T-cell (primary cell): ENCODE measurements around the gene NR2F1-AS1. TPM values are rescaled to one million over a fixed set of nuclear protein-coding genes. Genes with fewer than 3 reads are reported as not detected.
A peak's percentile ranks its signal among the peaks of the same experiment; 100 is the strongest.

Experiments
- ATAC-seq, 4 experiments: fragments of 200-7000 bp in 3 of 4; fragments of 150-1000 bp in 1 of 4; cut with Tn5 transposase; replicated peaks in 1 of 4; 1 replicate in 3 of 4; 2 replicates in 1 of 4; pipeline ENCODE4 v1.10.0; 2021; ENCODE audit warnings: moderate library complexity in 3 of 4, mild to moderate bottlenecking in 2 of 4, moderate number of reproducible peaks in 1 of 4
- CTCF ChIA-PET, 2 donors: fragments of 300-600 bp; sonication (Branson Sonifier 250); formaldehyde crosslinking; loops; one replicate each; lab custom pipeline; 2022; ENCODE audit warnings: antibody characterized with exemption in 2 of 2; lab: Charles Lee
- POLR2A ChIA-PET, 2 donors: fragments of 300-600 bp; sonication (Branson Sonifier 250); formaldehyde crosslinking; loops; one replicate each; lab custom pipeline; 2022; ENCODE audit warnings: antibody characterized with exemption in 2 of 2; lab: Charles Lee
- DNase-seq, 35 experiments: peaks; one replicate each; pipeline versions ENCODE4 v3.0.0 to v3.0.0-alpha.2; 2013 to 2023
- H3K27ac ChIP-seq: one replicate; pipeline ENCODE4 v1.5.1; 2013; ENCODE audit warnings: low read length
- H3K27me3 ChIP-seq, 2 experiments: replicated peaks in 1 of 2; 1 replicate in 1 of 2; 2 replicates in 1 of 2; pipeline versions ENCODE4 v1.6.1 to v1.7.0; 2013; ENCODE audit warnings: low read length in 1 of 2, mixed read lengths in 1 of 2; ENCODE audit not compliant: control insufficient read depth in 2 of 2, insufficient read depth in 2 of 2; ENCODE audit errors: extremely low read depth in 1 of 2
- H3K36me3 ChIP-seq, 2 donors: 1 replicate in 1 of 2; 2 replicates in 1 of 2; pipeline versions ENCODE4 v1.6.1 to v1.7.0; 2013; ENCODE audit warnings: low read length in 1 of 2; ENCODE audit not compliant: control insufficient read depth in 2 of 2, insufficient read depth in 1 of 2; ENCODE audit errors: extremely low read depth in 1 of 2
- H3K4me1 ChIP-seq, 2 experiments: 1 replicate in 1 of 2; 2 replicates in 1 of 2; pipeline versions ENCODE4 v1.6.1 to v1.7.0; 2013; ENCODE audit warnings: low read length in 2 of 2, mixed read lengths in 1 of 2; ENCODE audit not compliant: insufficient read depth in 2 of 2, control insufficient read depth in 1 of 2; ENCODE audit errors: extremely low read depth in 1 of 2
- H3K4me3 ChIP-seq, 2 donors: 1 replicate in 1 of 2; 2 replicates in 1 of 2; pipeline versions ENCODE4 v1.5.1 to v1.7.0; 2013; ENCODE audit warnings: mild to moderate bottlenecking in 2 of 2, low read length in 1 of 2, moderate library complexity in 1 of 2; ENCODE audit not compliant: control insufficient read depth in 1 of 2; ENCODE audit errors: extremely low read depth in 1 of 2
- H3K9me3 ChIP-seq: 2 replicates; pipeline ENCODE4 v1.7.0; 2013
- H3K27ac Mint-ChIP-seq, 2 donors: one replicate each; pipeline ENCODE4 v1.8.0; 2020 to 2021; ENCODE audit warnings: mild to moderate bottlenecking in 2 of 2, mixed read lengths in 2 of 2
- H3K27me3 Mint-ChIP-seq, 2 donors: one replicate each; pipeline ENCODE4 v1.8.0; 2021 to 2022; ENCODE audit warnings: mixed read lengths in 2 of 2
- H3K36me3 Mint-ChIP-seq: one replicate; pipeline ENCODE4 v1.8.0; 2021; ENCODE audit warnings: mixed read lengths
- H3K4me1 Mint-ChIP-seq, 3 donors: one replicate each; pipeline ENCODE4 v1.8.0; 2020 to 2022; ENCODE audit warnings: mixed read lengths in 3 of 3, mild to moderate bottlenecking in 1 of 3
- H3K4me3 Mint-ChIP-seq, 3 donors: one replicate each; pipeline ENCODE4 v1.8.0; 2020 to 2022; ENCODE audit warnings: mild to moderate bottlenecking in 3 of 3, mixed read lengths in 3 of 3, moderate library complexity in 3 of 3
- H3K9me3 Mint-ChIP-seq, 3 donors: one replicate each; pipeline ENCODE4 v1.8.0; 2020 to 2022; ENCODE audit warnings: mixed read lengths in 3 of 3
- WGBS: methylation state at CpG from one replicate; pipeline ENCODE4 v1.1.5; 2013; ENCODE audit warnings: missing lambda C conversion rate; ENCODE audit not compliant: insufficient coverage; 5-methylcytosine and 5-hydroxymethylcytosine counted together
- total RNA-seq, 35 experiments: library from RNA in 6 of 35; stranded (reverse) in 6 of 35; fragments of 120-200 nt in 1 of 35; gene quantifications; one replicate each; pipeline versions ENCODE4 v1.2.1 to v1.2.4 and lab custom pipeline; 2013 to 2026

Gene NR2F1-AS1
- total RNA-seq, 5 donors from 2014 or later (not counting 1 experiment from before 2014, with no cell fraction given): not detected

DNA sequence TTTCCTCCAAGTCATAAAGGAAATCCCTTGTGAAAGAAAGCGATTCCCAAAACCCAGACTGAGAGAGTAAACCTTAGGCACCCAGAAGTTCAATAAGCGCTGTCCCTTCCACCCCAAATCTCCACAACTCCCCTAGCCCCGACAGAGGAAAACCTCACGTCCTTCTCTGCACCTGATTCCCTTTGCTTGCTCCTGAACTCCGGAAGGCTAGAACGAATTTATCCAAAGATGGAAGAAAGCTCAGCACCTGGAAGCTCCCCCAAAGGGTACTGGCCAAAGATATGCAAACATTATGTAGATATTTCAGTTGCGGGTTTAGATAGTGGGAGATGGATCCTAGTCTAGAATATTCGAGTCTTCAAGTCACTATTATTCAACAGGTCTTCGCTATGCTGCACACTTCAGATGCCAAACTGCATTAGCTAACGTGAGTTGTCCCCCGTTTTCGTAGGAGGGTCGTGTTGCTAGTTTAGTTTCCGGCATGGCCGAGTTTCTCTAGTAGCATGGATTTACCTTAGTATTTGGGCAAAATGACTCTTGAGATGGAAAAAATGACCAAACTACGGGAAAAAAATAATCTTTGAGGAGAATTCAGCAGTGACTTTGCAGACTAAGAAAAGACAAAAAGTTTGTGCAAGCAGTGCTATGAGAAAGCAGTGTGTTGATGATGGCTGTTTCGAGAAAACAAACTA lies 29.7 kb upstream of the NR2F1-AS1 start:
- H3K36me3 Mint-ChIP-seq: peaks cover 6% of the 10 kb centered on the region
- ChIA-PET CTCF (no interaction called here), POLR2A (no interaction called here)
- Histone ChIP-seq H3K4me1 (peaks cover 5 to 13% of the 10 kb centered on the region in 2 experiments), H3K36me3 (no peaks in the 10 kb centered on the region), H3K27ac (no peak overlapping the region), H3K4me3 (no peak overlapping the region), H3K27me3 (peaks cover 32% of the 10 kb centered on the region in 2 experiments), H3K9me3 (peaks cover 5% of the 10 kb centered on the region)
- H3K9me3 Mint-ChIP-seq: peaks cover 0 to 15% (median 2%) of the 10 kb centered on the region in 3 donors
- WGBS: 8% methylated on average over 5 of the region's 17 CpGs
- H3K4me1 Mint-ChIP-seq: peaks cover 13 to 18% (median 13%) of the 10 kb centered on the region in 3 donors
- ATAC-seq (no peak), DNase-seq (no peak)
- peaks cover 78 to 84% of the 10 kb centered on the region in 2 donors for H3K27me3 Mint-ChIP-seq
- no peak overlapping the region for H3K4me3 Mint-ChIP-seq
- peak overlapping the region in 1 of 2 donors; percentile 15 for H3K27ac Mint-ChIP-seq

DNA sequence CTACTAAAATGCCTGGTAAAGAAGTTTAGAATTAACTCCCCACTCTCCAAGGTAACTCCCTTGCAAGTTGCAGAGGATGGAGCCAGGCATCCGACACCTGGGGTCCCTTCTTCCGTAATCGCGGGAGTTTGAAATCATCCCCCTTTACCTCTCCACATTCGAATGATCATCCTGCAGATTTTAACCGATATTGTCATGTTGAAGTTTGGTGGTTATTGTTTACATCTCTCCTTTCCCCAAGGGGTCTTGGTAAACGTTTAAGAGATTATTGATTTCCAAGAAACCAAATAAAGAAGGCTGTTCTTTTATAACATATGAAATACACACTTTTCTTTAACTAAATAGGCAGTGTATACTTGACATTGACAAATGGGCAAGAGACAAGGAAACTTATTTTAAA lies 28.7 kb upstream of the NR2F1-AS1 start:
- Mint-ChIP-seq H3K4me1 (peaks cover 14 to 18% (median 18%) of the 10 kb centered on the region in 3 donors), H3K36me3 (peaks cover 6% of the 10 kb centered on the region), H3K4me3 (no peak overlapping the region), H3K27ac (no peak overlapping the region), H3K27me3 (peaks cover 86 to 93% of the 10 kb centered on the region in 2 donors), H3K9me3 (peaks cover 0 to 15% (median 2%) of the 10 kb centered on the region in 3 donors)
- Histone ChIP-seq H3K4me1 (peaks cover 5 to 13% of the 10 kb centered on the region in 2 experiments), H3K27ac (no peak overlapping the region), H3K4me3 (no peak overlapping the region), H3K9me3 (peaks cover 5% of the 10 kb centered on the region), H3K27me3 (peaks cover 38 to 39% of the 10 kb centered on the region in 2 experiments), H3K36me3 (no peaks in the 10 kb centered on the region)
- DNase-seq (no peak), ATAC-seq (no peak)
- WGBS: no CpG with 5 or more reads among the region's 7 CpGs
- ChIA-PET CTCF (no interaction called here), POLR2A (interaction anchor here in 1 of 2 donors (0.6 kb wide), 1 partner anchor 10 kb away, joined by 3 read pairs; no protein-coding TSS in a partner anchor)

DNA sequence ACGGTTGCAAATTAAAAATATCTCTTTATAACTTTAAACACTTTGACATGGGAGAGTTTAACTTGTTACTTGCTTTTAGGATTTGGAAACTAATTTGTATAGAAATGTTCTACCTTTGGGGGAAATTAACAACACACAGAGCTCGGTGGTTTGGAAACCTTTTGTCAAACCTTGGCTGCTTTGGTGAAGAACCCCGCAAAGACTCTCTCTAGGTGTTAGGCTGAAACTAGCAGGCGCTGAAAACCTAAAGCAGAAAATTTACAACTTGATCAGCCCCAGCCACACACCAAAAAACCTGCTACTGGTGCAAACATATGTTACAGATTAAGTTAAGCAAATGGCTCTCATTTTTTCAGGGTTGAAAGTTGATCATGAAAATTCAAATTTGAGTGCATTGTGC lies 27.8 kb upstream of the NR2F1-AS1 start:
- no peak overlapping the region for H3K4me3 Mint-ChIP-seq
- DNase-seq (no peak), ATAC-seq (no peak)
- peaks cover 6% of the 10 kb centered on the region for H3K36me3 Mint-ChIP-seq
- no peak overlapping the region for H3K4me3 ChIP-seq
- POLR2A ChIA-PET: no interaction called here
- H3K9me3 ChIP-seq: peaks cover 5% of the 10 kb centered on the region
- no peak overlapping the region for H3K27ac Mint-ChIP-seq
- H3K9me3 Mint-ChIP-seq: peaks cover 0 to 15% (median 2%) of the 10 kb centered on the region in 3 donors
- 0% methylated on average over 2 of the region's 4 CpGs for WGBS
- H3K4me1 Mint-ChIP-seq: peaks cover 15 to 22% (median 20%) of the 10 kb centered on the region in 3 donors
- CTCF ChIA-PET: interaction anchor here in 1 of 2 donors (0.5 kb wide), 1 partner anchor 26 kb away, joined by 3 read pairs; the partner anchor contains the start of gene NR2F1
- H3K27ac ChIP-seq: no peak overlapping the region
- H3K36me3 ChIP-seq: no peaks in the 10 kb centered on the region
- H3K27me3 Mint-ChIP-seq: peaks cover 82 to 89% of the 10 kb centered on the region in 2 donors
- peaks cover 40 to 47% of the 10 kb centered on the region in 2 experiments for H3K27me3 ChIP-seq
- peaks cover 5 to 14% of the 10 kb centered on the region in 2 experiments for H3K4me1 ChIP-seq

DNA sequence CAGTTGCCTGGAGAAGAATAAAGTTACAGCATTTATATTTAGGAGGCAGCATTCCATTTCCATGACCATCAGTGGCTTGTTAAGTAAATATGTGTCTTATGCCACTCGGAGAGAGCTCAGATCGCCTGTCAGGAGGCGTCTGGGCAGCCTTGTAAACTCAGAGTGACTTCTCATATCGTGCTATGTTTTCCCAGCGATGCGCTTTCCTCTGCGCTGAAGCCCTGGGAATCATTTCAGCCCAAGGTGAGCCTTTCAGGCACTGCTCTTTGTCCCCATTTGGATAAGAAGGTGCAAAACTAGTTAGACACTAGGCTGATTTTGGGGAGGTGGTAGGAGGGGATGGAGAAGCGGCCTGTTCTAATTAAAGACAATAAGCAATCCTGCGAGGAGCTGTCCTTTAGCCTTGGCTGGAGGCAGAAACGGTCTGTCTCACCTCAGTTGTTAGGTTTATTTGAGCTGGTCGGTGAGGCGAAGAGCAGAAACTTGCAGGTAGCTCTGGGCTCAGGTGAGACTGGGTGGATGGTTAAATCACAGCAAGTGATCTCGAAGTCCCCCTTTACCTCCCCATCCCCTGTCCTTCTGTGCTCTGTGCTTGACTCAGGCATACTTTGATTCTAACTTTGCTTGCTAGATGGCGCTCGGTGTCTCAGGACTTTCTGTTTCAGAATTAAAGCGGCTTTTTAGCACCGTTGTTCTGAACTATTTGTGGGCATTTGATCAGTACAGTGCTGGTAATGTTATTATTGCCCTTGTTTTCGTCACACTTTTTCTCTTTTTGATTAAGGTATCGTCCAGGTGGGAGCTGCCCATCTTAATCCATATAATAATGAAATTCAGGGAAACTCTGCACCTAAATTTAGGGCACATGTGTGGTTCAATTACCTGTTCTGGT lies 26.6 kb upstream of the NR2F1-AS1 start:
- H3K9me3 ChIP-seq: peaks cover 5% of the 10 kb centered on the region
- ChIA-PET CTCF (interaction anchor here (0.5 to 1.9 kb wide), 8 partner anchors 11 to 1235 kb away, joined by 3 to 9 read pairs (median 4); partner anchors contain the start of gene NR2F1 (in 1 of the 2)), POLR2A (interaction anchor here in 1 of 2 donors (0.5 to 0.7 kb wide), 2 partner anchors 34 to 351 kb away, joined by 3 to 10 read pairs; no protein-coding TSS in a partner anchor)
- Mint-ChIP-seq H3K36me3 (peaks cover 6% of the 10 kb centered on the region), H3K27ac (no peak overlapping the region), H3K27me3 (peaks cover 80 to 81% of the 10 kb centered on the region in 2 donors), H3K4me3 (peak overlapping the region in 1 of 3 donors; percentile 40), H3K9me3 (peaks cover 0 to 15% (median 2%) of the 10 kb centered on the region in 3 donors), H3K4me1 (peaks cover 17 to 22% (median 21%) of the 10 kb centered on the region in 3 donors)
- no peak overlapping the region for H3K4me3 ChIP-seq
- H3K27ac ChIP-seq: no peak overlapping the region
- H3K27me3 ChIP-seq: peaks cover 46 to 55% of the 10 kb centered on the region in 2 experiments
- ATAC-seq (peak; percentile 57 to 79 (median 64)), DNase-seq (peak in 8 of 35 experiments; percentile 25 to 68 (median 30))
- H3K36me3 ChIP-seq: no peaks in the 10 kb centered on the region
- peaks cover 2 to 17% of the 10 kb centered on the region in 2 experiments for H3K4me1 ChIP-seq
- WGBS: 18% methylated on average over 9 of the region's 19 CpGs

DNA sequence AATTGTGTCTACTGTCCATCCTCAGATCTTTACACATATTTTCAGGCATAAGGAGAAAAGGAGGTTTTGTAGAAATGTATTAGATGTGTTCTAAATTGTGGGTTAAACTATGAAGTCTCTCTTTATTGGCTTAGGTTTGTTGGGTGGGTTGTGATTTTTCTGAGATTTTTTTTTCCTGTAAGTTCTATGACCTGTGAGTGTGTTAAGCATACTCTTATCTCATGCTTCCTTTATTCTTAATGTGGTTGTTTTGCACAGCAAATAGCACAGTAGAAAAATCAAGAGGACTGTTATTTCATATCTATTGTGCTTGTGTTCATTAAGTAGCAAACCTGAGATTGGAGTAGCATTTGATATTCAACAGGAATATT lies 25.3 kb upstream of the NR2F1-AS1 start:
- no peak for ATAC-seq
- CTCF ChIA-PET: interaction anchor here in 1 of 2 donors (0.8 kb wide), 1 partner anchor 106 kb away, joined by 4 read pairs; no protein-coding TSS in a partner anchor
- no peak overlapping the region for H3K27ac ChIP-seq
- peaks cover 2 to 19% of the 10 kb centered on the region in 2 experiments for H3K4me1 ChIP-seq
- POLR2A ChIA-PET: no interaction called here
- H3K4me1 Mint-ChIP-seq: peaks cover 9 to 16% (median 15%) of the 10 kb centered on the region in 3 donors
- H3K36me3 ChIP-seq: no peaks in the 10 kb centered on the region
- H3K4me3 ChIP-seq: no peak overlapping the region
- H3K9me3 ChIP-seq: peaks cover 5% of the 10 kb centered on the region
- H3K27ac Mint-ChIP-seq: no peak overlapping the region
- H3K27me3 Mint-ChIP-seq: peaks cover 68 to 70% of the 10 kb centered on the region in 2 donors
- peaks cover 0 to 7% (median 2%) of the 10 kb centered on the region in 3 donors for H3K9me3 Mint-ChIP-seq
- H3K36me3 Mint-ChIP-seq: peaks cover 6% of the 10 kb centered on the region
- no peak for DNase-seq
- no peak overlapping the region for H3K4me3 Mint-ChIP-seq
- peaks cover 42 to 59% of the 10 kb centered on the region in 2 experiments for H3K27me3 ChIP-seq
